CMK (cell line): ENCODE measurements around the gene SLCO2A1.

Experiments
- DNase-seq: peaks from one replicate; pipeline ENCODE4 v3.0.0-alpha.2; 2010; ENCODE audit warnings: low read depth

Gene SLCO2A1

GRCh38 chr3:134034005-134034785 lies 4.5 kb upstream of the SLCO2A1 start:
- DNase-seq = no peak

DNA sequence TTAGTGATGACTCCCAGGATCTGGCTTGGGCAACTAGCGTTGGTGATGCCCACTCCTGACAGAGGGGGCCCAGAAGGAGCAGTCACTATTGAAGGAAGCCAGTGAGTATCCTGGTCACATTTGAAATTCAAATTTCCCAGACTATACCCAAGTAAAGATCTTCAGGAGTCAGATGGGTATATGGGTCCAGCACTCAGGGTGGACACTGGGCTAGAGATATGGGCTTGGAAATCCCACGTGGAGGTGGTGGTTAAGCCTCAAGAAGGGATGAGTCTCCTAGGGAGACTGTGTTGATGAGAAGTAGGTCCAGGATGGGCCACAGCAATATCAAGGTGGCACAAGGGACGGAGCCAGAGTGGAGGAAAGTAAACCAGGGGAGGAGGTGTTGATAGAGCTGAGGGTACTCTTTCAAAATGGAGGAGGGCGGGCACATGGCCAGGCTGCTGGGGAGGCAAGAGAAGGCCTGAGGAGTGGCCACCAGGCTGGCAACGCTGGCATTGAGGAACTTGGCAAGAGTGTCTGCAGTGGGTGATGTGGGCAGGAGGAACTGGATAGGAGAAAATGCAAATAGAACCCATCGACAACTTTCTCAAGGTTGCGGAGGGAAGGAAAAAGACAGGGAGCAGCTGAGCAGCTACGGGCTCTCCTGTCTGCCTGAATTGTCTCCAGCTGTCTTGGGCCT lies 3.7 kb upstream of the SLCO2A1 start:
- DNase-seq = no peak

DNA sequence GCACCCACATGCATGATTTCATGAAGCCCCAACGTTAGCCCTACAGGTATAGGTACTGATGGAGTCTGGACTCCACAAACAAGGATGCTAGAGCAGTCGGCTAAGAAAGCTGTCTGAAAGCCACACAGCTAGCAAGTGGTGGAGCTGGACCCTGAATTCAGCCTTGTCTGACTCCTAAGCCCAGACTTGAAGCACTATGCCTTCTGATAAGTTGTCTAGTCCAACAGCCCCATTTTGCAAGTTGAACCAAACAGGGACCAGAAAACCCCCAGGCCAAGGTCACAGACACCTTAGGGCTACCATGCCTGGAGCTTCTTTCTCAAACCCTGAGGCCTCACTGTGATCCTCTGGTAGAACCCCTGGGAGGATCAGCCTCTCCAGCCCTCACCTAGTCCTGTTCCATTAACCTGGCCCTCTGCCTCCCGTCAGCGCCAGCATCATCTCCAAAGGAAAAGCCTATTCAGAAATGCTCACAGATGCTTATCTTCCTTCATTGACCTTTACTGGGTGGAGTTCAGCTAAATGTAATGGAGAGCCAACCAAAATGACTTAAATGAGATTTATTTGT lies 1.7 kb upstream of the SLCO2A1 start:
- DNase-seq = no peak

DNA sequence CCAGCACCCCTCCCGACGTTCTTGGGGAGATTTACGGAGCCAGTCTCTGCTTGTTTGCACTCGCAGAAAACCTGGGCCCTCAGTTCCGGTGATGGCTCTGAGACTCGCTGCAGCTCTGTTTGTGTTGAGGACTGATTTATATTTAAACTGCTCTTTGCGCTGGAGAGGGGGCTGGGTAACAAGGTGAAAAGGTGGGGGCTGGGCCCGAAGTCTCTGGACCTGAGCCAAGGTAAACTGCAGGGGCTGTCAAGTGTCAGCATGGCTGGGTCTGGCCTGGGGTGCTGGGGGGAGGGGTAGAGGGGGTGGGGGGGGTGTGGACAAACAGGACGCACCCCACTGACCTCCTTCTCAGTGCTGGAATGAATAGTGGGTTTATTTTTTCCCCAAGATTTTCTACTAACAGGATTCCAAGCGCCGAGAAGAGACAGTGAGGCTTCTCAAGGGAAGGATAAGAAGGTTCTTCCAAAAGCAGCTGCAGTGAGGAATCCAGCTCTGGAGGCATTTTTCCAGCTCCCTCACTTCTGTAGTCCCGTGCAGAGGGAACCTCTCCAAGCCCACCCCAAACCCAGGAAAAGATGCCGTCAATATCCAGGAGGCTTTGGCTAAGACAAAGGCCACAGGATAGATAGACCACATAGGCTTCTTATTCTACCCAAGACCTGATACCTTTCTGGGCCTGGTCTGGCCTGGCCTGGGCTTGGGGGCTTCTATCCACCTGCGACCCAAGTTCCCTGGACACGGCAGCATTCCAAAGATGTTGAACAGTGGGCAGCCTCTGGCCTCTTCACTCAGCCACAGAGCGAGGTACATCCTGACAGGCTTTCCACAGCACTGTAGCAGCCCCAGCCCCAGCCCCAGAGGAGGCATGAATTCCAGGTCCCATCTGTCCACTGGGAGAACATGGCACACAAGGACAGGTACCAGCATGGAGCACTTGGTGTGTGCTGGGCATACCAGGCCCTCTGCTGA lies 938 bp upstream of the SLCO2A1 start:
- no peak for DNase-seq

GRCh38 chr3:134029256-134029733 lies 430 bp downstream of the SLCO2A1 start:
- no peak for DNase-seq

DNA sequence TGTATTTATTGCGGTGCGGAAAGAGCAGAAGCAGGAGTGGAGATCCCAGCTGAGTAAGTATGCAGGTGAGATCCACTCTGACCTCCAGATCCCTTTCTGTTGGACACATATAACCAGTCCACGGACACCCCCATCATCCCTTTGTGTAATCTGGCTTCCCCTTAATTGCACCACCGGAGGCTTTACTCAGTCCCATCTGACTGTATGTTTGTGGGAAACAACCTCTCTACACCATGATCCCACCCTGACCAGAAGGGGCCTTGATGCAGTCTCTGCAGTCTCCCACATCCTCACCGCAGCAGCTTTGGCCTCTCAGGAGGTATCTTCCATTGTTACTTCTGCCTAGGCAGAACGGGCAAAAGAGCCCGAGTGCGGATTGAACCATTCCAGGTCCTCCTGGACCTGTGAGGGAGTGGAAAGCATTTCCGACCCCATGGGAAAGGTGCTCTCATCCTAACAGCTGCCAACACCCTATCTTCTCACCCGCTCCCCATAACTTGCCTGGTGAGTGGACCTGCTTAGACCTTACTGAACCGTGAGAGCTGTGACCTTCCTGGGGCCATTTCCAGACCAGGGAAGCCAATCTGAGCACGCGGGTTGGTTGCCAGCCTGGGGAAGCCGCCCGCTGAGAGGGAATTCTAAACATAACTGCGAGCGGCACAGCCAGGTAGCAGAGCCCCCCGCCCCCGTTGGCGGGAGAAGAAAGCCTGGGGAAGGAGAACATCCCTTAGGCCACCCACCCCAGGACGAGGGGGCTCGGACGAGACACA lies 1.1 kb downstream of the SLCO2A1 start:
- DNase-seq = no peak

DNA sequence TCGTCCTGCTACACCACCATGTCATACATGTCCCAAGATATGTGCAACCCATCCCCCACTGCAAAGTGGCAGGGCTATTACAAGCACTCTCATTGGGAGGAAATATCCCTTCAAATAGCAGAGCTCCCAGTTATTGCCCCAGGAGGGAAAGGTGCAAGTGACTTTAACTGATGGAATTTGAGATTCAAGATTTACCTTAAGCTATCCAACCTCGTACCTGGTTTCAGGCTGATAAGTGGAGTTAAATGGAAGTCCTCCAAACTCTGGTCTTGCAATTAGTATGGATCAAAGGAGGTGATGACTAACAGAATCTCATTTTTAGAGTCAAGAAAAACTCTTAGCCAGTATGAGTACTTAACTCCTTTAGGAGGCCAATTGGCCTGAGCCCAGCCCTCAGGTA lies 2.1 kb downstream of the SLCO2A1 start:
- no peak for DNase-seq

DNA sequence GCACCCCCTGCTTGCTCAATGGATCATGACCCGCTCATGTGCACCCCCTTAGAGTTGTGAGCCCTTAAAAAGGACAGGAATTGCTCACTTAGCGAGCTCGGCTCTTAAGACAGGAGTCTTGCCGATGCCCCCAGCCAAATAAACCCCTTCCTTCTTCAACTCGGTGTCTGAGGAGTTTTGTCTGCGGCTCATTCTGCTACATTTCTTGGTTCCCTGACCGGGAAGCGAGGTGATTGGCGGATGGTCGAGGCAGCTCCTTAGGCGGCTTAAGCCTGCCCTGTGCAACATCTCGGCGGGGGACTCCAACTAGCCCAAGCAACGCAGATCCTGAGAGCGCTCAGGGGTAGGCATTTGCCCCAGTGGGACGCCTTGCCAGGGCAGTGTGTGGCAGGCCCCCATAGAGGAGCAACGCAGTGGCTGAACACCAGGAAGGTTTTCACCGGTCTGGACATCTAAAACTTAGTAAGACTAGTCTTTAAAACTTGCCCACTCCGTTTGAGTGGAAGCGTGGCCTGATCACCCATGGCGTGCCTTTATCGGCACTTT lies 9.5 kb downstream of the SLCO2A1 start:
- no peak for DNase-seq

DNA sequence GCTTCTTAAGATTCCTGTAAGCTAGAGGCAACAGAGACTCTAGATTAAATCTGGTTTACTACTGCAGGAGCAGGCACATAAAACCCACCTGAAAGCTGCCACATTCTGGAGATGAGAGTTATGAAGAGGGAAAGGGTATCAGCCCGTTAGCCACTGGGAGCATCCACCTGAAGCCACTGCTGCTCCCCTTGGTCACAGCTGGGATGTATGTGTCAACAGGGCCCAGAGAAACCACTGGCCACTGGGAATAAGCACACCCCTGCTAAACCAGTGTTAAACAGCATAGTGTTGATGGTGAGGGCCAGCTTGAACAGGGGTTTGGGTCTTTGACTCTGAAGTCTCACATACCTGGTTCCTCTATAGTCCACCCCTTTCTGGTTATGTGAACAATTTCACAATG lies 10.9 kb downstream of the SLCO2A1 start:
- no peak for DNase-seq

GRCh38 chr3:134018406-134018805 lies 11.3 kb downstream of the SLCO2A1 start:
- no peak for DNase-seq

GRCh38 chr3:134017490-134017889 lies 12.2 kb downstream of the SLCO2A1 start:
- DNase-seq = no peak

DNA sequence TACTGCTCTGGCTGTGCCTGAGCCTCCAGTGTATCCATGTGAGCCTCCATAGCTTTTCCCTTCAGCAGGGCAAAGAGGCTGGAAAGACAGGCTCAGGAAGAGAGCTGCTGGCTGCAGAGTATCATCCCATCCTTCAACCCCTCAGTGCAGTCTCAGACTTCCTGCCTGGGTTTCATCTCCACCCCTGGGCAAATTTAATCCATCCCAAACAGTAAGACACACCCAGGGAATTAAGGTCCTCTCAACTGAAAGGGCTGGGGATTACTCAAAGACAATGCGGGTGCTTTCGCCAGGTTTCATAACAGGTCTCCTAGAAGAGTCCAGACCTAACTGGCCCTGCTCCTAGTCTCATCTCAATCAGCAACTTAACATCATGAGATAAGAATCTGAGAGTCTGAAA lies 15.5 kb downstream of the SLCO2A1 start:
- no peak for DNase-seq

- no peak for DNase-seq
Measured at GRCh38 chr3:134013280-134013679, 16.4 kb downstream of the SLCO2A1 start.

GRCh38 chr3:134009345-134010000 lies 20.3 kb downstream of the SLCO2A1 start:
- no peak for DNase-seq

- DNase-seq = no peak
Measured at GRCh38 chr3:134008630-134009156, 21.0 kb downstream of the SLCO2A1 start.

- no peak for DNase-seq
Measured at GRCh38 chr3:134007819-134008218, 21.9 kb downstream of the SLCO2A1 start.

- DNase-seq = no peak
Measured at GRCh38 chr3:134004841-134005240, 24.9 kb downstream of the SLCO2A1 start.

GRCh38 chr3:134003066-134003465 lies 26.7 kb downstream of the SLCO2A1 start:
- DNase-seq = no peak

- DNase-seq = no peak
Measured at GRCh38 chr3:134002306-134002705, 27.4 kb downstream of the SLCO2A1 start.

DNA sequence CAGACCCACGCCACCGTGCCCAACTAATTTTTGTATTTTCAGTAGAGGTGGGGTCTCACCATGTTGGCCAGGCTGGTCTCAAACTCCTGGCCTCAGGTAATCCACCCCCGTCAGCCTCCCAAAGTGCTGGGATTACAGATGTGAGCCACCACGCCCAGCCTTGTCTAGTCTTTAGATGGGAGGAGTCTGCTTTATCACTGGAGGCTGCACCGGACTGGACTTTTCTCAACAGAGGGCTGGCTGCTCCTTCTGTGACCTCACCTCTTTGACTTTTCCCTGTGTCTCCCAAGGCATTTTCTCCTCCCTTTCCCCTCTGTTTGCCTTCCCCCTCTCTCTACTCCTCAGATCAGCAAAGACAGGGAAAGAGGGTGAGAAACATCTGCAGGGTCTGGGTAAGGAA lies 28.5 kb downstream of the SLCO2A1 start:
- no peak for DNase-seq
